Measurements from ENCODE around the gene COL18A1.
A peak's percentile ranks its signal among the peaks of the same experiment; 100 is the strongest.
"Not testable (repeated sequence)": the region's sequence is repeated elsewhere in the genome, so short reads cannot be mapped to it uniquely, and the experiment has no call there.

Gene COL18A1

DNA sequence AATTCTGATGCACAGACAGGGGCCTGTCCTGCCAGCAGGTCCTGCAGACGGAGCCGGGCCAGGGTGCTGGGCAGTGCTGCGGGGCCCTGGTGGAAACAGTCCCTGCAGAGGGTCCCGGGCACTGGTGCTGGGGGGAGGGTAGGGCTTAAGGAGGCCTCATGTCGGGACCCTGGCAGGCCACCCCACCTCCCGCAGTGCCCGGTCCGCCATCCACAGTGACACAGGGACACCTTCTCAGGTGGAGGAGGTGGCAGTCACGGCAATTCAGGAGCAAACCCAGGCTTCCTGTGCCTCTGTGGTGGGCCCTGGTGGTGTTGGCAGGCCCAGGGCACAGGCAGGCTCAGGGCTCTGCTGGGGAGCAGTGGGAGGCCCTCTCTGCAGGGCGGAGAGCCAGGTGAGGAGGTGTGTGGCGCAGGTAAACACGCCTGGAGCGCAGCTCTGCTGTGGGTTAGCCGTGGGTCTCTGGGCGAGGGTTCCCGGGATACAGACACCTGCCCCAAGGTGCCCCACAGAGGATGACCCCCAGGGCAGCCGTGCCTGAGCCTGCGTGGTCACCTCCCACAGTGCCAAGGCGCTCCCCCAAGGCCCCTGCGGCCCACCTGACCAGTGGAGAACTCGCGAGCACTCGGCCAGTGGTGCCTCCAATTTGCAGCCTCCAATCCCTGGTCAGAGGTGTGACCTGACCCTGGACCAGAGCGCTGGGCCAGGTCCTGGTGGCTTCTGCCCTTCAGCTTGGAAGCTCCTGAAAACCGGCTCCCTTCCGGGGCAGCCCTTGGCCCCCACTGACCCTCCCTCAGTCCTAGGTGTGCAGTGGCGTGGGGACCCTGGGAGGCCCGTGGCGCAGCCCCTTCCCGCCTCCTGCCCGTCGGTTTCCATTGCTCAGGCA lies 19.2 kb downstream of the COL18A1 start:
- no peak for DNase-seq

DNA sequence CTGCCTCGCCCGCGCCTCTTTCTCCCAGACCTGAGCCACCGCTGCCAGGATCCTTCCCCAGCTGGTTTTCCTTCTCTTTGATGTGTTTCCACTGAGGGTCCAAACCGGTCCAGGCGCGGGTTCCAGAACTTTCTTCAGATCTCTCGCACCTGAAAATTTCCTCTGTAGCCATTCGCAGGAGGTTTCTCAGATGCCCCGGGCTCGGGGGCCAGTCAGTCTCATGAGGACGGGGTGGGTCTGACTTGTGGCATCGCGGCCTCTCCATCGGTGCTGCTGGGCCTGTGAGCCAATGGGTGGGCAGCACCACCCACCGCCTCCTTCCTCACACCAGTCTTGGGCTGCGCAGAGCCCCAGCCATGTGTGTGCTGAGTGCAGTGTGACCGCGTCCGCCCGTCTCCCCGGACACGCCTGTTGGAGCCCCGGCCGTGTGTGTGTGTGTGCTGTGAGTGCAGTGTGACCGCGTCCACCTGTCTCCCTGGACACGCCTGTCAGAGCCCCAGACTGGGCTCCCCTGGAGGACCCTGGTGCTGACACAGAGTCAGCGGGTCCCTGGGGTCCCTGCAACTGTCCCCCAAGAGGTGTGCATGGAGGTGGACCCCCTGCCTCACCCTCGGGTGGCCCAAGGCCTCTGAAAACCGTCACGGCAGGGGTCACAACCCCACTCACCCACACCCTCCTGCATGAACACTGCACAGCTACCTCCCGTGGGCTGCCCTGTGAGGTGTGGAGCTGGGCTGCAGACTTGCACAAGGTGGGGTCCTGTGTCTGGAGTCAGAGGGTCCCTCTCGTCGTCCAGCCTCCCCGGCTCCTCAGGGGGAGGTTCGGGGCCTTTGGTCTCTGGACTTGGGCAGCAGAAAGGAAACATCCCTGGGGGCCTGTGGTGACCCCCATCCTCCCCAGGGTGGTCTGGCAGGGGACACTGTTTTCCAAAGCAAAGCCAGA lies 20.2 kb downstream of the COL18A1 start:
- DNase-seq: no peak

DNA sequence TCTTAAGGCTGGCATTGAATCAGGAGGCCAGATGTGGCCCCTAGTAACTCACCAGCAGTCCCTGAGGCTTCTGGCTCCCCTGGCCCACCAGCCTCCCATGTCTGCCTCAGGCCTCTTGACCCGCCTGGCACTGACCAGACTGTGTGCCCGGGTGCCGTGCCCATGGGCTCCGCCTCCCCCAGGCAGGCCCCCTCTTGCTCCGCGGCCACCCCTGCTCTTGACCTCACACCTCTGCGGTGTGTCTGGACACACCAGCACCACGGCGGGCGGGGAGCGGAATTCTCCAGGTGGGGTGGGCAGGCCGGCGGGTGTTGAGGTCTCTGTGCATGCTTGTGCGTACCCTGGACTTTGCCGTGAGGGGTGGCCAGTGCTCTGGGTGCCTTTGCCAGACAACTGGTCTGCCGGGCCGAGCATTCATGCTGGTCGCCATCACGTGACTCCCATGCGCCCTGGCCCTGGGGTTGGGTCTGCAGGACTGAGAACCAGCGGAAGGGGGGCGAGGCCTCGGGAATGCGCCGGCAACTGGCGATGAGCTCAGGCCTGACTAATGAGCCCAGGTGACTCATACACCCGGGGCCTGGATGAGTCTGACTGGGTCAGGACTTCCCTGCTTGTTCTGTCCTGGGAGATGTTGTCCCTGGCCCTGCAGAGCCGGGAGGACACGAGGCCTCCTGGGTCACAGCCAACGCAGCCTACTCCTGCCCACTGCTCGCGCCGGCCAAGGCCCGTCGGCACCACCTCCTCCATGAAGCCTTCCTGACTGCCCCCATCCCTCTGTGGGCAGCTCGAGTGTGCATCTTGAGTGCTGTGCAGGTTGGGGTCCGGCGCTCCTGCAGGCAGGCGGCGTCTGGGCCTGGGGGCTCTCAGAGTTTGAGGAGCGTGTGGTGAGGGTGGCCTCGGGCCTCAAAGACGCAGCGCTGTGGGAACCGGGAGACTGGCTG lies 22.6 kb downstream of the COL18A1 start:
- DNase-seq: peak in 3 of 51 donors; percentile 11 to 22 (median 21)

DNA sequence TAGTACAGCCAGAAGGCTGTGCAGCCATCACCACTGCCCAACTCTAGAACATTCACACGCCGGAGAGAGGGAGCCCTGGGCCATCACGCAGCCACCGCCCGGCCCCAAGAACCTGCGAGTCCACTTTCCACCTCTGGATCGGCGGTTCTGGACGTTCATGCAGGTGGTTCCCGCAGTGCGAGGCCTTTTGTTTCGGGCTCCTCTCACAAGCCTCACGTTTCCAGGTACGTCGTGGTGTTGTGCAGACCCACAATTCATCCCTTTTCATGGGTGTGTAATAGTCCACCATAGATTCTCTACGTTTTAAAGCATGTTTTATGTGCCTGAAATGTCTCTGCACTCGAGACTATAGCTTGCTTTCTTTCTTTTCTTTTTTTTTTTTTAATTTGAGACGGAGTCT lies 23.6 kb downstream of the COL18A1 start:
- DNase-seq: no peak

DNA sequence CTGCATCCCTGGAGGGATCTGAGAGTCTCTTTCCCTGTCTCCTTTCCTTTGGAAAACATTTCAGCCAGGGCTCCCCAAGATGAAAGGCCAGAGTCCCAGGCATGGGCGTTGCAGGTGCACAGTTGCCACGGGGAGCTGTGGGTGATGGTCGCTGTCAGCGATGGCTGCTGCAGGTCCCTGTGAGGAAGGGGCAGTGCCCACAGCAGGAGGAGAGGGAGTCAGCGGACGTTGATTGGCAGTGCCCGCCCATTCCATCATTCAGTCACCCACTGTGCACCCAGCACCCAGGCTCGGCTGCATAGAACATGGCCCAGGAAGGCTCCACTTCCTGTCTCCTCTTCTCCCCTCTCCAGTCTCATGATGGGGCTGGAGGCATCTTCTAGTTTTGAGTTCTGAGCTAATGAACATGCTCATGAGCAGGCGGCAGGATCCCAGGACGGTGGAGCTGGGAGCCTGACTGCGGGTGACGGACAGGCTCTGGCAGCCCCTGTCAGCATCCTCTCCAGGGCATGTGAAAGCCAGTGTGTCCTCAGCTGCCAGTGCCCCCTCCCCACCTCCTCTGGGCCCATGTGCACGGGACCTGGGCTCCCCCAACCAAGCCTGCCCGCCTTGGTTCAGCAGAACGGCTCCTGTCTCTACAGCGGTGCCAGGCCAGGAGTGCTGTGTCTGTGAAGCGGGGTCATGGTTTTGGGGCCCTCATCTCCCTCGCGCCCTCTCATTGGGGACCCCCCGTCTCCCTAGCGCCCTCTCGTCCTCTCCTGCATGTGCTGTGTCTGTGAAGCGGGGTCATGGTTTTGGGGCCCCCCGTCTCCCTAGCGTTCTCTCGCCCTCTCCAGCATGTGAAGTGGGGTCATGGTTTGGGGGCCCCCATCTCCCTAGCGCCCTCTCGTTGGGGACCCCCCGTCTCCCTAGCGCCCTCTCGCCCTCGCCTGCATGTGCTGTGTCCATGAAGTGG lies 24.5 kb downstream of the COL18A1 start:
- no peak for DNase-seq

DNA sequence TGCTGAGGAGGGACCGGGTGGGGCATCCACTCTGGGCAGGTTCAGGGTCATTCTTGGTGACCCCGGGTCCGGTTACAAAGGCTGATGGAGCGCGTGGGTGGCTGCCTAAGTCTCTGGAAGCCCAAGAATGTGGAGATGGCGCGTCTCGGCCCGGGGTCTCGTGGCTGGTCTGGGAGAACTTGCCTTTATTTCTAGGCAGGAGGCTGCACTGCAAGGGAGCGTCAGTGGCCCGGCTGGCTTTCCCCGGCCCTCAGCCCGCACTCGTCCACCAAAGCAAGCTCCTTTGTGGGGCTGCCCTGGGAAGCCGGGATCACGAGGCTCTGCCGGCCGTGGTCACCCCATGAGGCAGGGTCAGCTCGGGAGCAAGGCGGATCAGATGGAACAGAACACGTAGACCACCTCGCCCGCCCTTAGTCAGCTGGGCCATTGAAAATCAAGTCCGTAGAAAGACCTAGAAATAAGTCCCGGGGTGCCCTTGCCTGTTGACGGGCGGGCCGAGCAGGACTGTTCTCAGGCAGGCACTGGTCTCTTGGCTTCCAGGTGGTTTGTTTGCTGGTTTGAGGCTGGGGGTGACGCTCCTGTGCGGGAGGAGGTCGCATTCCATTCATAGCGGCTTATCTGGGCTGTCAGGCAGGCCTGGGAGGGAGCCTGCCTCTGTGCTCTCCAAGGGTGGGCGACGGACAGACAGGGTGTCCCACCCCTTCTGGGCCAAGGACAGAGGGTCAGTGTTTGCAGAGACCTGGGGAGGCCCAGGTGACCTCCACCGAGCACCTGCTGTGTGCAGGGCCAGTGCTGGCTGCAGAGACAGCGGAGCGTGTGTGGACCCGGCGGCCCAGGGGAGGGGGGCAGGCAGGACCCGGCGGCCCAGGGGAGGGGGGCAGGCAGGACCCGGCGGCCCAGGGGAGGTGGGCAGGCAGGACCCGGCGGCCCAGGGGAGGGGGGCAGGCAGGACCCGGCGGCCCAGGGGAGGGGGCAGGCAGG lies 25.8 kb downstream of the COL18A1 start:
- no peak for DNase-seq

DNA sequence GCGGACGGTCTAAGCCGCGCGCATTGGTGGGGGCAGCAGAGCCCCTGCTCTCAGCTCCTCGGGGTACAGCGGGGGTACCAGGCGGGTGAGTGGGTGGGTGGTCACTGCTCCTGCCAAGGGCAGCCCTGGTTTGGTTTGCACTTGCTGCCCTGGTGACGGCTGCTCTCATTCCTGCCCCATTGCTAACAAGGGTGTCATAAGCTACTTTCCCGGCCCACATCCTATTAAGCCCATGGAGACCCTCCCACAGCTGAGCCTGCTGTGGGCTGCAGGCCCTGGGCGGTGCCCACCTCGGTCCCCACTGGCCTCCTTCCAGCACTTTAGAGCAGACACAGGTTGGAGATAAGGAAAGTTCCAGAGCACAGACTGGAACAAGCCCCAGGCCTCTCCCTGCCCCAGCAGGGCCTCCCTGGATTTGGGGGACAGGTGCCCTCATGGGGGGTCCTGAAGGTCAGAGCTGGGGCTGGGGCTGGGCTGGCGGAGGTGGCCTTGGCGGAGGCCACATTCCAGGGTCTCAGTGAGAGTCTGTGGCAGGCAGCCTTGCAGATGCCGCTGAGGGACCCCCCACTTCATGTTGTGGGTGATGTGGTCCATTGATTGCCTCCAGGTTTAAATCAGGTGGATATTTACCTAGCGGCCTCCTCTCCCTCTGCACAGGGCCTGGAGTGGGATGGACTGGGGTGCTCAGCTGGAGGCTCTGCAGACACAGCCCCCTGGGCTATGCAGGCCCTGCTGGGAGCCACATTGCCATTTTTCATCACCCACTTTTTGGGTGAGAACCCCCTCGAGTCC lies 27.0 kb downstream of the COL18A1 start:
- DNase-seq: no peak

DNA sequence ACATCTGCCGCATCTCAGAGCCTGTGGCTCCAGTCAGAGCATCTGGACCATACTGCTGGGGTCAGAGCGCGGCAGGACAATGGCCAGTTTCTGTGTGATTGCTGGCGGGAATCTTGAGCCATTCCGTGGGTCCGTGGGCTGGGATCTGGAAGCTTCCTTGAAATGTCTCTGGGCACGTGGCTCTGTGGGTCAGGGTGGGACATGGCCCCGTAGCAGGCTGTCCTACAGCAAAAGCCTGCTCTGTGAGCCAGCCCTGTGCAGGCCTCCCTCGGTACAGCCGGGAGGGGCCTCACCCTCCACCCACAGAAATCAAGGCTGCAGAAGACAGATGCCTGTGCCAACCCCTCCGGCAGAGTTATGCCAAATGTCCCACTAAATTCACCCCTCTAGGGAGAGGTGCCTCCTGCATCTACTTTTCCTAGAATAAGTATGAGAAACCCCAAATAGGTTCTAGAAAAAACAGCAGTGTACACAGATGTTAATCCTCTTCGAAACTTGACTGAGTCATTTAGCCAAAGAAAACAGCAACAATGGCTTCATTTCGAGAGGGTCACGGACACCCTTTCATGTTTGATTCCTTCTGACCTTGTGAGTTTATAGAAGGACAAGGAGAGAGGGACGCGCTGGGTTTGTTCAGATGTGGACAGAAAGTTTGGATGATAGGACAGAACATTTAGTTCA lies 27.8 kb downstream of the COL18A1 start:
- DNase-seq: no peak

DNA sequence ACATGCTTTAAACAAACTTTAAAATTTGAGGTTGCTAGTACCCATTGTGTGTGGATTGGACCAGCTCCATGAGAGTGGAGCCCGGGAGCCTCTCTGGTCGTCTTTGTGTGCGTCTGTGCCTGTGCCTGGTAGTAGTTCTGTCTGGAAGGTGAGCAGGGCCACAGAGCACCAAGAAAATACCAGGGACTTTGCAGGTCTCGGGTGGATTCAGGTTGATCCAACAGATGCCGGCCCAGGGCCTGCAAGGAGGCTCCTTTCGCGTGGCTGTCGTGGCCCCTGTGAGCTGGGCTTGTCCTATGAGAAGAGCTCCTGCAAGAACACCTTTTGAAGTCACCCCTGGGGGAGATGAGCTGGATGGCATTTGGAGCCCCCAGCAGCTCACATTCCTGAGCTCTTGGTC lies 28.3 kb downstream of the COL18A1 start:
- DNase-seq: no peak

DNA sequence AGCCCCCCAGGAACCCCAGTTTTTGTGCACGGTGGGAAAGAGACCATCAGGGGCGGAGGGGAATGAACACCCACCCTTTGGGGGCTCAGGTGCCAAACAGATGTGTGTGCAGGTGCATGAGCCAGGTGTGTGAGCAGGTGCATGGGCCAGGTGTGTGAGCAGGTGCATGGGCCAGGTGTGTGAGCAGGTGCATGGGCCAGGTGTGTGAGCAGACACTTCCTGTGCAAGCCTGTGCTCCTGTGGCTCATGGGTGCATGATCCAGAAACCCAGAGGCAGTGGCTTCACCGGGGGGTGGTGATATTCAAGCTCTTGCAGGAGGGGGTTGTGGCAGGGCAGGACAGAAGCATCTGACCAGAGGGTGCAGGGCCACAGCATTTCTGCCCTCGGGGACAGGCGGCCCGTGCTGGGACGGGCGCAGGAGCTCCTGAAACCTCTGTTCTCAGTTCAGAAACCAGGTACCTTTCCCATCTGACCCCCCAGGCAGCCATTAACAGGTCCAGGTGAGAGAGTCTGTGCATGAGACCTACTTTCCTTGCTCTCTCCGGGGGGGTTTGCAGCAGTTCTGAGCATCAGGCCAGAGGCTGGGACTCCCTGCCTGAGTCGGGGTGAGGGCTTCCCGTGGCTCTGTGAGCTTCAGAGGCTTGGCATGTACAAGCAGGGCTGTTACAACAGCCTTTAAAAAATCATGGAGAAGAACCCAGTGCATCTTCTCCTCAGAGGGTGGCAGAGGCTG lies 29.1 kb downstream of the COL18A1 start:
- no peak for DNase-seq

DNA sequence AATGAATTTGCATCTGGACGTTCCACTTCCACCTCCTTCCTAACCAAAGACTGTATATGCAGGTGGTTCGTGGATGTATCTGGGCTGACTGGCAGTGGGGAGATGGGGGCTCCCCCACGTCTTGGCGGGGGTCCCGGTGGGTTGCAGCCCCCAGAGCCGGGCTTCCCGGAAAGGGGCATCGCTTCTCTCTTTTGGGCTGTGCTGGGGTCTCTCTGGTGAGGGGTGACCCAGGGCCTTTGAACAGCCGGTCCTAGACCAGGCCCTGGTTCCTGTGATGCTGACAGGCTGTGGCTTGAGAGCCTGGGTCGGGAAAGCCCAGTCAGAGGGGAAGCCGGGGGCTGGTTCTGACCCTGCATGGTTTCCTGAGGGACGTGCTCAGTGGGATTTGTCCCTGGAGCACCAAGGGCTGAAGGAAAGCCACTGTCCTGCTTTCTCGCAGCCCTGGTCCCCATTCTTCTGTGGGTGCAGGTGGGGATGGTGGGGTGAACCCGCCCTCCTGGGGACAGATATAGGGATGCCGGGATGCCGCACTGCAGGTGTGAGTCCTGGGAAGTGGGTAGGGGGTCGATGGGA lies 29.8 kb downstream of the COL18A1 start:
- no peak for DNase-seq

DNA sequence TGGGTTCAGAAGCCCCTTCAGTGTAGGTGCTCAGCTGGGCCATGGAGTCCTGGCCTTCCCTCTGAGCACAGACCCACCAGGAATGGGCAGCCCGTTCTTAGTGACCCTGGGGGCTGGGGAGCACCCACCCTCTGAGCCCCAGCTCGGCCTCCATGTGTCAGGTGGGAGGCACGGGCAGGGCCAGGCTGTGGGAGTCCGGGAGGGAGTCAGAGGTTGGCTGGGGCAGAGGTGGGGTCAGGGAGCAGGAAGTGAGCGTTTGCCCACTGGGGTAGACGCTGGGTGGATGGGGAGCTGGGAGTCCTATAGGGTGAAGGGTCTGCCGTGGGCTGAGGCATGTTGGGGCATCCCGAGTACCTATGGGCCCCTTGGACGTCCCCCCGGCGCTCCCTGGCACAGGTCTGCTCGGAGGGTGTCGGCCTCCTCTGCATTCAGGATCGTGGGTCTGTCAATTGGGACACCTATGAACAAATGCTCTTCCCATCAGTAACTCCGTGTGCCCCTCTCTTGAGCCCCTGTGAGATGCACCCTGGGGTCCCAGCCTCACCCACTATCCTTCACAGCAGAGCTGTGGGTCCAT lies 30.5 kb downstream of the COL18A1 start:
- DNase-seq: no peak

DNA sequence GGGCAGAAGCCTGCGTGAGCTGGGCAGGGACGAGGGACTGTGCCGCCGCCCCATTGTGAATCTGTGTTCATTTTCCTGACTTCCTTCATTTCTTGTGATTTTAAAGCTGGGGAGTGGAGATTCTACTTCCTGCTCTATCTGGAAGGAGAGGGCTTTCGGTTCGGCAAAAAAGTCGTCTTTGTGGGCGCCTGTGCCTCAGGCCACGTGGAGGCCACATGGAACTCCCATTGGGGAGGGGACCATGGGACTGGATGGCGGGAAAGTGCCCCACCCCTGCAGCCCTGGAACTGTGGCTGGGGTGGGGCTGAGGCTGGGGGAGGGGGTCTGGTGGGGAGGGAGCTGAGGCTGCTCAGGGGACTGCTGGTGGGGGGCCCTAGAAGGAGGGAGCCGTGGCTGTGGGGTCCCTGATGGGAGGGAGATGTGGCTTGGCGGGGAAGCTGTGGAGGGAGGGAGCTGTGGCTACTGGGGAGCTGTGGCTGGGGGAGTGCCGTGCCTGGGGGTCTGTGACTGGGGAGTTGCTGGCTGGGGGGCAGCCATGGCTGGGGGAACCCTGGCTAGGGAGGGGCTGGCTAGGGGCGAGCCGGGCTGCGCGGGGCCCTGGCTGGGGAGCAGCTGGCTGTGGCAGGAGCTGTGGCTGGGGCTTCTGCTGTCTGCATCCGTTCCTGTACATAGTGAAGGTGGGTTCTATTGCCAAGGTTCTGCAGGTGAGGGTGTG lies 31.5 kb downstream of the COL18A1 start:
- peak in 3 of 51 donors; percentile 3 to 17 (median 11) for DNase-seq

DNA sequence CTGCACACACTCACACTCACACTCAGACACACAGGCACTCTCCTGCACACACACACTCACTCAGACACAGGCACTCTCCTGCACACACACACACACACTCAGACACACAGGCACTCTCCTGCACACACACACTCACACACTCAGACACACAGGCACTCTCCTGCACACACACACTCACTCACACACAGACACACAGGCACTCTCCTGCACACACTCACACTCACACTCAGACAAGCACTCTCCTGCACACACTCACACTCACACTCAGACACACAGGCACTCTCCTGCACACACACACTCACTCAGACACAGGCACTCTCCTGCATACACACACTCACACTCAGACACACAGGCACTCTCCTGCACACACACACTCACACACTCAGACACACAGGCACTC lies 32.9 kb downstream of the COL18A1 start:
- not testable (repeated sequence) for DNase-seq
